H1 (cell line): ENCODE data around the gene ATPAF2. TPM values are rescaled to one million over a fixed set of nuclear protein-coding genes. Genes with fewer than 3 reads are reported as not detected.

Experiments used
- CTCF ChIA-PET: fragments of 300-600 bp; sonication (Branson Sonifier 250); formaldehyde crosslinking; loops from one replicate; lab custom pipeline; 2021; ENCODE audit not compliant: partially characterized antibody; lab: Charles Lee
- POLR2A ChIA-PET: fragments of 300-600 bp; sonication (Branson Sonifier 250); formaldehyde crosslinking; loops from one replicate; lab custom pipeline; 2021; ENCODE audit warnings: inconsistent platforms; ENCODE audit not compliant: partially characterized antibody; lab: Charles Lee
- DNase-seq, 2 experiments: peaks; one replicate each; pipeline versions ENCODE4 v3.0.0 to v3.0.0-alpha.2; 2010 to 2022; ENCODE audit warnings: low spot score in 2 of 2, low read depth in 1 of 2, mixed read lengths in 1 of 2
- FAIRE-seq: peaks from 2 replicates; lab custom pipeline; 2011; peaks lifted over from hg19 to GRCh38; lab: Jason Lieb, UNC
- H2AFZ ChIP-seq: 2 replicates; pipeline ENCODE4 v1.8.1; 2012; ENCODE audit warnings: low read length, inconsistent platforms
- H2AK5ac ChIP-seq: 2 replicates; pipeline ENCODE4 v1.6.1; 2013; ENCODE audit warnings: low read depth, low read length
- H2BK120ac ChIP-seq: replicated peaks from 2 replicates; pipeline ENCODE3; 2013; ENCODE audit warnings: low read depth, low read length, inconsistent platforms
- H2BK12ac ChIP-seq: 2 replicates; pipeline ENCODE4 v1.6.1; 2013; ENCODE audit warnings: low read depth, low read length
- H2BK15ac ChIP-seq: 2 replicates; pipeline ENCODE4 v1.6.1; 2013; ENCODE audit warnings: low read length
- H2BK20ac ChIP-seq: 2 replicates; pipeline ENCODE4 v1.6.1; 2013; ENCODE audit warnings: low read length
- H2BK5ac ChIP-seq: 2 replicates; pipeline ENCODE4 v1.6.1; 2013; ENCODE audit warnings: low read depth, low read length
- H3K14ac ChIP-seq: 2 replicates; pipeline ENCODE4 v1.6.1; 2013; ENCODE audit warnings: inconsistent platforms; ENCODE audit not compliant: insufficient read length
- H3K18ac ChIP-seq: 2 replicates; pipeline ENCODE4 v1.6.1; 2013; ENCODE audit warnings: low read length; ENCODE audit errors: extremely low read depth
- H3K23ac ChIP-seq: 2 replicates; pipeline ENCODE4 v1.6.1; 2013; ENCODE audit warnings: inconsistent platforms; ENCODE audit not compliant: insufficient read length
- H3K23me2 ChIP-seq: 2 replicates; pipeline ENCODE4 v1.6.1; 2013; ENCODE audit warnings: low read depth, low read length
- H3K27ac ChIP-seq: 2 replicates; pipeline ENCODE4 v1.6.1; 2011; ENCODE audit warnings: low read depth, low read length, inconsistent platforms
- H3K27me3 ChIP-seq, 4 experiments: replicated peaks in 1 of 4; 1 replicate in 1 of 4; 2 replicates in 3 of 4; pipeline versions ENCODE4 v1.6.1 to v1.8.1; 2011 to 2013; ENCODE audit warnings: low read length in 3 of 4, mild to moderate bottlenecking in 3 of 4, inconsistent platforms in 2 of 4, mixed read lengths in 2 of 4, moderate library complexity in 1 of 4; ENCODE audit not compliant: control insufficient read depth in 3 of 4, insufficient read depth in 3 of 4; ENCODE audit errors: extremely low read depth in 1 of 4
- H3K36me3 ChIP-seq, 4 experiments: 2 replicates each; pipeline versions ENCODE4 v1.6.1 to v1.8.1; 2011 to 2013; ENCODE audit warnings: mild to moderate bottlenecking in 4 of 4, low read length in 3 of 4, moderate library complexity in 2 of 4, control low read depth in 1 of 4, inconsistent platforms in 1 of 4; ENCODE audit not compliant: insufficient read depth in 4 of 4, control insufficient read depth in 2 of 4
- H3K4ac ChIP-seq: replicated peaks from 2 replicates; pipeline ENCODE3; 2013; ENCODE audit warnings: low read length, low read depth, mixed read lengths, inconsistent platforms; ENCODE audit not compliant: insufficient read length
- H3K4me1 ChIP-seq, 4 experiments: replicated peaks in 1 of 4; 1 replicate in 1 of 4; 2 replicates in 3 of 4; pipeline versions ENCODE4 v1.6.1 to v1.8.1; 2011 to 2013; ENCODE audit warnings: low read length in 3 of 4, inconsistent platforms in 2 of 4, mixed read lengths in 1 of 4; ENCODE audit not compliant: insufficient read depth in 4 of 4, control insufficient read depth in 3 of 4
- H3K4me2 ChIP-seq, 2 experiments: 2 replicates each; pipeline versions ENCODE4 v1.6.1 to v1.8.1; 2011 to 2013; ENCODE audit warnings: low read depth in 2 of 2, low read length in 2 of 2, control low read depth in 1 of 2, inconsistent platforms in 1 of 2, mild to moderate bottlenecking in 1 of 2; ENCODE audit not compliant: insufficient read depth in 1 of 2
- H3K4me3 ChIP-seq, 4 experiments: fragments of 200-600, 300-600 bp in 1 of 4; sonication (generic), shearing (Covaris generic), sonication (Bioruptor Twin) in 1 of 4; 2 replicates each; pipeline versions ENCODE4 v1.5.1 to v1.8.1; 2011 to 2016; ENCODE audit warnings: low read length in 4 of 4, low read depth in 3 of 4, control low read depth in 2 of 4, inconsistent platforms in 2 of 4, mild to moderate bottlenecking in 2 of 4, mixed read lengths in 1 of 4, moderate library complexity in 1 of 4; ENCODE audit not compliant: insufficient read depth in 2 of 4; ENCODE audit errors: extremely low read depth in 1 of 4
- H3K56ac ChIP-seq: replicated peaks from 2 replicates; pipeline ENCODE3; 2013; ENCODE audit warnings: low read depth, mild to moderate bottlenecking, mixed read lengths, low read length, inconsistent platforms; ENCODE audit not compliant: insufficient read length
- H3K79me1 ChIP-seq: 2 replicates; pipeline ENCODE4 v1.6.1; 2013; ENCODE audit warnings: low read depth, low read length, control low read depth
- H3K79me2 ChIP-seq, 2 experiments: 2 replicates each; pipeline versions ENCODE4 v1.6.1 to v1.8.1; 2012 to 2013; ENCODE audit warnings: low read length in 2 of 2, mild to moderate bottlenecking in 2 of 2, inconsistent platforms in 1 of 2; ENCODE audit not compliant: insufficient read depth in 2 of 2, control insufficient read depth in 1 of 2
- H3K9ac ChIP-seq, 4 experiments: replicated peaks in 1 of 4; 1 replicate in 1 of 4; 2 replicates in 3 of 4; pipeline versions ENCODE4 v1.6.1 to v1.8.1; 2011 to 2013; ENCODE audit warnings: low read depth in 3 of 4, low read length in 3 of 4, control low read depth in 2 of 4, mild to moderate bottlenecking in 2 of 4, moderate library complexity in 2 of 4, inconsistent platforms in 1 of 4; ENCODE audit errors: extremely low read depth in 1 of 4
- H3K9me3 ChIP-seq, 2 experiments: 2 replicates each; pipeline versions ENCODE4 v1.6.1 to v1.8.1; 2012 to 2013; ENCODE audit warnings: mild to moderate bottlenecking in 2 of 2, moderate library complexity in 2 of 2, control low read depth in 1 of 2, inconsistent platforms in 1 of 2, low read depth in 1 of 2, low read length in 1 of 2, mixed read lengths in 1 of 2; ENCODE audit not compliant: insufficient read depth in 2 of 2
- H4K20me1 ChIP-seq, 2 experiments: replicated peaks in 1 of 2; 2 replicates each; pipeline versions ENCODE3 to v1.8.1; 2011 to 2013; ENCODE audit warnings: inconsistent platforms in 2 of 2, low read length in 2 of 2, mild to moderate bottlenecking in 1 of 2; ENCODE audit not compliant: insufficient read depth in 2 of 2, control insufficient read depth in 1 of 2
- H4K5ac ChIP-seq: 2 replicates; pipeline ENCODE4 v1.6.1; 2013; ENCODE audit warnings: low read length, low read depth, mixed read lengths, inconsistent platforms; ENCODE audit not compliant: insufficient read length
- H4K8ac ChIP-seq: 2 replicates; pipeline ENCODE4 v1.8.0; 2013; ENCODE audit warnings: mild to moderate bottlenecking, moderate library complexity, low read length, inconsistent platforms; ENCODE audit not compliant: insufficient read depth; ENCODE audit errors: extremely low read depth
- H4K91ac ChIP-seq: replicated peaks from 2 replicates; pipeline ENCODE3; 2013; ENCODE audit warnings: low read length, mixed read lengths, inconsistent platforms; ENCODE audit not compliant: insufficient read length
- TAF1 ChIP-seq: IDR thresholded peaks from 2 replicates; pipeline ENCODE4 v1.6.1; 2011; ENCODE audit warnings: mild to moderate bottlenecking, low read depth, low read length
- WGBS, 2 experiments: shearing (Covaris generic) in 1 of 2; methylation state at CpG; one replicate each; pipeline versions ENCODE4 v1.1.6 to v1.1.7; 2013 to 2015; ENCODE audit warnings: low lambda C conversion rate in 2 of 2, mixed read lengths in 2 of 2, inconsistent platforms in 1 of 2, low coverage in 1 of 2, missing lambda C conversion rate in 1 of 2; ENCODE audit not compliant: insufficient replicate concordance in 2 of 2, insufficient coverage in 1 of 2, insufficient read length in 1 of 2; ENCODE audit errors: extremely low coverage in 1 of 2, missing lambda C conversion rate in 1 of 2; 5-methylcytosine and 5-hydroxymethylcytosine counted together
- polyA plus RNA-seq, 7 experiments: library from polyadenylated mRNA; depleted of rRNA in 3 of 7; stranded (reverse) in 5 of 7; unstranded in 2 of 7; fragments of >200 nt in 5 of 7; fragments of 200-250 nt in 2 of 7; gene quantifications; 1 replicate in 5 of 7; 2 replicates in 1 of 7; 4 replicates in 1 of 7; pipeline versions ENCODE4 v1.2.1 to v1.2.3, GENCODE V29; 2011 to 2013; ENCODE audit warnings: missing spikeins in 2 of 7, mixed read lengths in 2 of 7
- total RNA-seq: library from RNA; stranded (reverse); fragmentation: NEBNext Ultra II Directional; extraction: Animal tissue kit (Norgen Biotek cat#: 25700); gene quantifications from 2 replicates; pipeline ENCODE4 v1.2.1, GENCODE V29; 2021

Gene ATPAF2
- total and polyA plus RNA-seq, 2 of the 8 experiments (the other 6 are each of a cell fraction or from before 2014, with no cell fraction given), result 19.6 to 22.9 TPM

- Histone ChIP-seq H2AFZ (no peak overlapping the region), H3K27ac (no peak overlapping the region), H3K23ac (no peak overlapping the region), H3K27me3 (peaks cover 0 to 6% (median 3%) of the 10 kb centered on the region in 4 experiments; a peak in 2 of 7 replicates), H4K91ac (no peak overlapping the region), H2BK120ac (no peak overlapping the region), H3K79me2 (peaks cover 0 to 11% of the 10 kb centered on the region in 2 experiments; a peak in 1 of 4 replicates), H4K5ac (no peak overlapping the region), H2BK15ac (no peak overlapping the region), H3K4me1 (peaks cover 0 to 4% (median 2%) of the 10 kb centered on the region in 4 experiments; a peak in 6 of 7 replicates), H3K56ac (no peak overlapping the region), H3K4me2 (no peak overlapping the region), H3K14ac (no peak overlapping the region), H3K4ac (no peak overlapping the region), H3K23me2 (peaks cover 4% of the 10 kb centered on the region), H3K9ac (no peak overlapping the region), H2BK12ac (no peak overlapping the region), H4K20me1 (peaks cover 4 to 5% of the 10 kb centered on the region in 2 experiments), H3K36me3 (peaks cover 0 to 8% (median 4%) of the 10 kb centered on the region in 4 experiments; a peak in 2 of 8 replicates), H3K4me3 (no peak overlapping the region), H2AK5ac (no peak overlapping the region), H2BK20ac (no peak overlapping the region), H3K18ac (no peak overlapping the region), H4K8ac (no peak overlapping the region), H3K79me1 (no peaks in the 10 kb centered on the region; the same call in 1 of the 2 replicates), H3K9me3 (no peaks in the 10 kb centered on the region), H2BK5ac (no peak overlapping the region)
- CTCF ChIA-PET, result no interaction called here
- WGBS, 2 experiments, result 79% methylated on average over 3 of the region's 3 CpGs; no CpG with 5 or more reads in 1 of the 2 experiments
- DNase-seq, result no peak
- POLR2A ChIA-PET, result no interaction called here
- FAIRE-seq, result no peak
- TF ChIP-seq TAF1, result no peak
Measured at GRCh38 chr17:18044609-18045008, 5.6 kb upstream of the ATPAF2 start.
